Measurements from ENCODE around the gene RBM20. TPM values are rescaled to one million over a fixed set of nuclear protein-coding genes. Genes with fewer than 3 reads are reported as not detected.

RBM20 gene
- total and polyA plus RNA-seq, 2 of the 13 experiments (the other 11 are each of a cell fraction or from before 2014, with no cell fraction given): 0.02 to 0.22 TPM

- TF ChIP-seq ZNF280B (CRISPR knock-in tag; IDR thresholded peaks at IDR 0.05; ENCODE audit: borderline replicate concordance): no peak
- no peak for TF ChIP-seq NAIF1 (CRISPR knock-in tag; IDR thresholded peaks at IDR 0.05; ENCODE audit: borderline replicate concordance)
- TF ChIP-seq ZBTB42 (CRISPR knock-in tag; IDR thresholded peaks at IDR 0.05): no peak
- no peak for TF ChIP-seq ZSCAN21 (CRISPR knock-in tag; IDR thresholded peaks at IDR 0.05; ENCODE audit: borderline replicate concordance)
- TF ChIP-seq HMGXB4 (CRISPR knock-in tag; IDR thresholded peaks at IDR 0.05; ENCODE audit: borderline replicate concordance in 1 of 2, low read depth in 1 of 2): no peak
- no peak for TF ChIP-seq SP4 (CRISPR knock-in tag; IDR thresholded peaks at IDR 0.05)
- no peak for TF ChIP-seq U2AF2 (IDR thresholded peaks at IDR 0.05; ENCODE audit: low read depth, low read length)
- no peak for TF ChIP-seq NCOA5 (CRISPR knock-in tag; IDR thresholded peaks at IDR 0.05)
- no peak for TF ChIP-seq ZBTB7A (CRISPR knock-in tag; IDR thresholded peaks at IDR 0.05)
- no peak for TF ChIP-seq DBP (CRISPR knock-in tag; IDR thresholded peaks at IDR 0.05; ENCODE audit: not compliant biosample characterization)
- no peak for TF ChIP-seq IRF1 (CRISPR knock-in tag; IDR thresholded peaks at IDR 0.05; ENCODE audit: low read depth)
- TF ChIP-seq ZNF577 (CRISPR knock-in tag; IDR thresholded peaks at IDR 0.05; ENCODE audit: borderline replicate concordance, low read depth): no peak
- TF ChIP-seq ZSCAN30 (CRISPR knock-in tag; IDR thresholded peaks at IDR 0.05): no peak
- TF ChIP-seq KDM6A (CRISPR knock-in tag; IDR thresholded peaks at IDR 0.05; ENCODE audit: low read depth): no peak
- no peak for TF ChIP-seq ATRX (CRISPR knock-in tag; IDR thresholded peaks at IDR 0.05; ENCODE audit: borderline replicate concordance)
- no peak for TF ChIP-seq NR2C2 (CRISPR knock-in tag; IDR thresholded peaks at IDR 0.05; ENCODE audit: borderline replicate concordance)
- TF ChIP-seq ZNF652 (CRISPR knock-in tag; IDR thresholded peaks at IDR 0.05; ENCODE audit: borderline replicate concordance, low read depth): no peak
- peak; percentile 12; the same call in 1 of the 2 replicates for TF ChIP-seq MED1 (CRISPR knock-in tag; IDR thresholded peaks at IDR 0.05)
- no peak for TF ChIP-seq GATA4 (IDR thresholded peaks at IDR 0.05; ENCODE audit: borderline replicate concordance, low read depth)
- no peak for TF ChIP-seq ZNF609 (CRISPR knock-in tag; IDR thresholded peaks at IDR 0.05; ENCODE audit: borderline replicate concordance)
Measured at GRCh38 chr10:110852255-110852896, 208.2 kb downstream of the RBM20 start (continued).
